ENCODE measurements around the gene OPN1LW. TPM values are rescaled to one million over a fixed set of nuclear protein-coding genes. Genes with fewer than 3 reads are reported as not detected.

The OPN1LW gene
- total RNA-seq, 2 donors from 2014 or later = not detected

GRCh38 chrX:154097589-154098541, 46.2 kb upstream of the OPN1LW start, which contains the start of gene MECP2:
TSS of gene MECP2 (minus strand) at chrX:154097717.
- H3K9me3 ChIP-seq = no peaks in the 10 kb centered on the region
- WGBS = 5% methylated on average over 68 of the region's 75 CpGs
- intact Hi-C loops (cut with DNase I) = loop anchor here (10.0 kb wide), 1 partner anchor 83 kb away; the partner anchor contains the start of gene IRAK1
- peak; percentile 89 for DNase-seq (ENCODE audit: low spot score)
- no peaks in the 10 kb centered on the region for H3K27me3 ChIP-seq (replicated peaks; ENCODE audit: insufficient read depth)
- peak within 1 kb of the TSS; percentile 62 to 68 for H3K4me3 ChIP-seq
- TF ChIP-seq POLR2A (IDR thresholded peaks at IDR 0.05) (no peak), CTCF (IDR thresholded peaks at IDR 0.05) (peak in 2 of 4 experiments; percentile 4 to 15), POLR2AphosphoS5 (IDR thresholded peaks at IDR 0.05) (peak; percentile 70)
- peak within 1 kb of the TSS; percentile 96 to 97 for H3K27ac ChIP-seq
- H3K36me3 ChIP-seq = no peaks in the 10 kb centered on the region
- H3K4me1 ChIP-seq (replicated peaks) = no peaks in the 10 kb centered on the region

GRCh38 chrX:154098551-154098950, 45.5 kb upstream of the OPN1LW start:
- no peak for DNase-seq (ENCODE audit: low spot score)
- intact Hi-C loops (cut with DNase I) = loop anchor here (10.0 kb wide), 1 partner anchor 84 kb away; the partner anchor contains the start of gene IRAK1
- Histone ChIP-seq H3K27me3 (replicated peaks; ENCODE audit: insufficient read depth) (no peaks in the 10 kb centered on the region), H3K4me1 (replicated peaks) (no peaks in the 10 kb centered on the region), H3K27ac (peak overlapping the region in 1 of 2 donors; percentile 41), H3K4me3 (no peak overlapping the region), H3K36me3 (no peaks in the 10 kb centered on the region), H3K9me3 (no peaks in the 10 kb centered on the region)
- 30% methylated on average over 2 of the region's 2 CpGs for WGBS
- no peak for TF ChIP-seq POLR2A (IDR thresholded peaks at IDR 0.05)
- TF ChIP-seq CTCF (IDR thresholded peaks at IDR 0.05) = no peak
- TF ChIP-seq POLR2AphosphoS5 (IDR thresholded peaks at IDR 0.05) = no peak

GRCh38 chrX:154113729-154114128, 30.3 kb upstream of the OPN1LW start:
- Histone ChIP-seq H3K4me3 (no peak overlapping the region), H3K27ac (no peak overlapping the region), H3K36me3 (no peaks in the 10 kb centered on the region), H3K9me3 (no peaks in the 10 kb centered on the region), H3K4me1 (replicated peaks) (no peaks in the 10 kb centered on the region), H3K27me3 (replicated peaks; ENCODE audit: insufficient read depth) (no peaks in the 10 kb centered on the region)
- no peak for DNase-seq (ENCODE audit: low spot score)
- TF ChIP-seq POLR2A (IDR thresholded peaks at IDR 0.05) (no peak), POLR2AphosphoS5 (IDR thresholded peaks at IDR 0.05) (no peak), CTCF (IDR thresholded peaks at IDR 0.05) (no peak)
- intact Hi-C loops (cut with DNase I) = no loop called here
- 62% methylated on average over 5 of the region's 6 CpGs for WGBS

GRCh38 chrX:154114652-154115051, 29.4 kb upstream of the OPN1LW start:
- H3K27me3 ChIP-seq (replicated peaks; ENCODE audit: insufficient read depth) = no peaks in the 10 kb centered on the region
- no peak for DNase-seq (ENCODE audit: low spot score)
- H3K9me3 ChIP-seq = no peaks in the 10 kb centered on the region
- H3K4me1 ChIP-seq (replicated peaks) = no peaks in the 10 kb centered on the region
- no peak for TF ChIP-seq CTCF (IDR thresholded peaks at IDR 0.05)
- TF ChIP-seq POLR2AphosphoS5 (IDR thresholded peaks at IDR 0.05) = no peak
- no peak for TF ChIP-seq POLR2A (IDR thresholded peaks at IDR 0.05)
- H3K36me3 ChIP-seq = no peaks in the 10 kb centered on the region
- intact Hi-C loops (cut with DNase I) = no loop called here
- no peak overlapping the region for H3K27ac ChIP-seq
- WGBS = 79% methylated on average over 5 of the region's 5 CpGs
- no peak overlapping the region for H3K4me3 ChIP-seq
